B cell (primary cell): Measurements from ENCODE around the gene ETDC. TPM values are rescaled to one million over a fixed set of nuclear protein-coding genes. Genes with fewer than 3 reads are reported as not detected.

Experiments
- ATAC-seq: fragments of 200-7000 bp; cut with Tn5 transposase; one replicate; pipeline ENCODE4 v1.10.0; 2021; ENCODE audit warnings: low read depth, mild to moderate bottlenecking, moderate number of reproducible peaks, moderate library complexity
- CTCF ChIA-PET: fragments of 350-600 bp; sonication (Branson Sonifier 250); formaldehyde crosslinking; loops from one replicate; lab custom pipeline; 2021; ENCODE audit warnings: antibody characterized with exemption, inconsistent platforms; lab: Charles Lee
- POLR2A ChIA-PET: fragments of 350-600 bp; sonication (Branson Sonifier 250); formaldehyde crosslinking; loops from one replicate; lab custom pipeline; 2021; ENCODE audit warnings: antibody characterized with exemption; lab: Charles Lee
- DNase-seq: peaks from one replicate; pipeline ENCODE4 v3.0.0; 2013
- H2AFZ ChIP-seq: 2 replicates; pipeline ENCODE4 v1.6.1; 2012; ENCODE audit warnings: mild to moderate bottlenecking, low read depth, low read length; ENCODE audit not compliant: insufficient read depth, poor library complexity, severe bottlenecking
- H3K27ac ChIP-seq, 2 donors: 1 replicate in 1 of 2; 2 replicates in 1 of 2; pipeline ENCODE4 v1.5.1; 2012 to 2013; ENCODE audit warnings: low read length in 2 of 2, mild to moderate bottlenecking in 2 of 2, moderate library complexity in 1 of 2
- H3K27me3 ChIP-seq, 4 experiments: fragments of 200-600 bp in 1 of 4; sonication (generic) in 1 of 4; replicated peaks in 1 of 4; 1 replicate in 2 of 4; 2 replicates in 2 of 4; pipeline versions ENCODE4 v1.6.1 to v1.7.0; 2013 to 2016; ENCODE audit warnings: low read length in 3 of 4, mild to moderate bottlenecking in 2 of 4, mixed read lengths in 1 of 4, moderate library complexity in 1 of 4; ENCODE audit not compliant: insufficient read depth in 4 of 4, control insufficient read depth in 3 of 4; ENCODE audit errors: control extremely low read depth in 1 of 4
- H3K36me3 ChIP-seq, 2 experiments: replicated peaks in 1 of 2; 1 replicate in 1 of 2; 2 replicates in 1 of 2; pipeline versions ENCODE4 v1.6.1 to v1.7.1; 2013; ENCODE audit warnings: low read length in 1 of 2; ENCODE audit not compliant: insufficient read depth in 2 of 2, control insufficient read depth in 1 of 2; ENCODE audit errors: control extremely low read depth in 1 of 2, extremely low read depth in 1 of 2
- H3K4me1 ChIP-seq, 2 donors: fragments of 200-600 bp in 1 of 2; sonication (generic) in 1 of 2; 1 replicate in 1 of 2; 2 replicates in 1 of 2; pipeline versions ENCODE4 v1.5.1 to v1.6.1; 2013 to 2017; ENCODE audit warnings: low read length in 2 of 2; ENCODE audit not compliant: control insufficient read depth in 2 of 2, insufficient read depth in 2 of 2
- H3K4me2 ChIP-seq: replicated peaks from 2 replicates; pipeline ENCODE3; 2012; ENCODE audit warnings: mild to moderate bottlenecking, low read depth, low read length; ENCODE audit not compliant: poor library complexity, severe bottlenecking
- H3K4me3 ChIP-seq, 5 experiments: fragments of 200-600 bp in 1 of 5; sonication (generic) in 1 of 5; 1 replicate in 3 of 5; 2 replicates in 2 of 5; pipeline versions ENCODE4 v1.5.1 to v1.7.0; 2011 to 2016; ENCODE audit warnings: low read length in 4 of 5, mild to moderate bottlenecking in 4 of 5, low read depth in 2 of 5, control low read depth in 1 of 5, moderate library complexity in 1 of 5; ENCODE audit not compliant: insufficient read depth in 1 of 5; ENCODE audit errors: control extremely low read depth in 1 of 5, extremely low read depth in 1 of 5
- H3K79me2 ChIP-seq: fragments of 200-600 bp; sonication (generic); one replicate; pipeline ENCODE4 v1.6.0; 2016; ENCODE audit warnings: low read length; ENCODE audit not compliant: control insufficient read depth, insufficient read depth
- H3K9ac ChIP-seq: fragments of 200-600 bp; sonication (generic); 2 replicates; pipeline ENCODE4 v1.6.1; 2017; ENCODE audit warnings: mild to moderate bottlenecking, low read length, moderate library complexity
- H3K9me3 ChIP-seq, 3 donors: one replicate each; pipeline versions ENCODE4 v1.6.1 to v1.7.1; 2013; ENCODE audit warnings: low read length in 2 of 3; ENCODE audit not compliant: control insufficient read depth in 2 of 3, insufficient read depth in 1 of 3; ENCODE audit errors: control extremely low read depth in 1 of 3
- H4K20me1 ChIP-seq: 2 replicates; pipeline ENCODE4 v1.6.0; 2012; ENCODE audit warnings: mild to moderate bottlenecking, low read length; ENCODE audit not compliant: insufficient read depth, control insufficient read depth, poor library complexity, severe bottlenecking
- H3K27ac Mint-ChIP-seq: one replicate; pipeline ENCODE4 v1.8.0; 2021; ENCODE audit warnings: mixed read lengths
- H3K27me3 Mint-ChIP-seq: one replicate; pipeline ENCODE4 v1.8.0; 2021; ENCODE audit warnings: mixed read lengths
- H3K4me1 Mint-ChIP-seq: one replicate; pipeline ENCODE4 v1.8.0; 2021; ENCODE audit warnings: mixed read lengths
- H3K4me3 Mint-ChIP-seq: one replicate; pipeline ENCODE4 v1.8.0; 2021; ENCODE audit warnings: mixed read lengths
- H3K9me3 Mint-ChIP-seq: one replicate; pipeline ENCODE4 v1.8.0; 2022; ENCODE audit warnings: mixed read lengths; ENCODE audit not compliant: insufficient read depth
- EZH2 ChIP-seq: IDR thresholded peaks from 2 replicates; pipeline ENCODE4 v1.6.1; 2012; ENCODE audit warnings: borderline replicate concordance, low read depth, mild to moderate bottlenecking, moderate library complexity, low read length; ENCODE audit not compliant: insufficient read depth, poor library complexity, severe bottlenecking
- WGBS: methylation state at CpG from one replicate; pipeline ENCODE4 v1.1.5; 2013; ENCODE audit warnings: missing lambda C conversion rate; ENCODE audit not compliant: insufficient coverage; 5-methylcytosine and 5-hydroxymethylcytosine counted together
- intact Hi-C: fragments of 100-400 bp; cut with micrococcal nuclease; formaldehyde crosslinking; loops from one replicate; pipeline ENCODE4 v1.10.0; 2022
- polyA plus RNA-seq: library from polyadenylated mRNA; depleted of rRNA; stranded (reverse); fragments of >200 nt; gene quantifications from 2 replicates; pipeline ENCODE4 v1.2.3, GENCODE V29; 2012
- total RNA-seq, 2 donors: library from RNA; stranded (reverse); fragments of 120-200 nt in 1 of 2; gene quantifications; 1 replicate in 1 of 2; 2 replicates in 1 of 2; pipeline versions ENCODE4 v1.2.3 to v1.2.4, GENCODE V29; 2013 to 2022
- TF ChIP-seq, protein P1 (sequence below): fragments of 200-600 bp; IDR thresholded peaks from one replicate; pipeline ENCODE4 v1.8.0; 2022; ENCODE audit warnings: antibody characterized with exemption, mild to moderate bottlenecking

The ETDC gene
- total and polyA plus RNA-seq, 2 donors (not counting 1 experiment from before 2014, with no cell fraction given) = not detected

DNA sequence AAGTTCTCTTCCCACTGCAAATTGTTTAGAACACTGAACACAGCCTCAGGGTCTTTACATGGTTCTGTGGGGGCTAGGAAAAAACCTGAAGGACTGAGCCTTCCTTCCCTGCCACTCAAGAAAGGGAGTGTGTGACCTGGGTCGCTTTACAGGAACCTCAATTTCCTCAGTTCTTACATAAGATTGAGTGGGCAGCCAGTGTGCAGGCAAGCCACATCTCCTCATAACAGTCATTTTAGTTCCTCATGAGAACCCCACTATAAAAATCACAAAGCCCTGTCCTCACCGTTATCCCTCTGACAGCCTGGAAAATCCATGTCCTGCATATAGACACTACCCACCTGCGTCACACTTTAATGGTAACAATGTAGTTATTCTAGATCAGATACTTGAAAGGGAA is 2.1 kb upstream of the ETDC start:
- Mint-ChIP-seq H3K4me3 (no peak overlapping the region), H3K27me3 (no peaks in the 10 kb centered on the region), H3K4me1 (peaks cover 13% of the 10 kb centered on the region), H3K9me3 (no peaks in the 10 kb centered on the region), H3K27ac (no peak overlapping the region)
- DNase-seq (no peak), ATAC-seq (no peak)
- CTCF ChIA-PET = no interaction called here
- no peaks in the 10 kb centered on the region for H3K36me3 ChIP-seq
- intact Hi-C loops = no loop called here
- no peak overlapping the region for H3K4me3 ChIP-seq
- H3K4me2 ChIP-seq = no peak overlapping the region
- POLR2A ChIA-PET = no interaction called here
- no peak overlapping the region for H2AFZ ChIP-seq
- H4K20me1 ChIP-seq = no peaks in the 10 kb centered on the region
- no peak overlapping the region for H3K9ac ChIP-seq
- H3K27ac ChIP-seq = no peak overlapping the region
- no peaks in the 10 kb centered on the region for H3K4me1 ChIP-seq
- no peak for TF ChIP-seq EZH2
- TF ChIP-seq, protein P1, sequence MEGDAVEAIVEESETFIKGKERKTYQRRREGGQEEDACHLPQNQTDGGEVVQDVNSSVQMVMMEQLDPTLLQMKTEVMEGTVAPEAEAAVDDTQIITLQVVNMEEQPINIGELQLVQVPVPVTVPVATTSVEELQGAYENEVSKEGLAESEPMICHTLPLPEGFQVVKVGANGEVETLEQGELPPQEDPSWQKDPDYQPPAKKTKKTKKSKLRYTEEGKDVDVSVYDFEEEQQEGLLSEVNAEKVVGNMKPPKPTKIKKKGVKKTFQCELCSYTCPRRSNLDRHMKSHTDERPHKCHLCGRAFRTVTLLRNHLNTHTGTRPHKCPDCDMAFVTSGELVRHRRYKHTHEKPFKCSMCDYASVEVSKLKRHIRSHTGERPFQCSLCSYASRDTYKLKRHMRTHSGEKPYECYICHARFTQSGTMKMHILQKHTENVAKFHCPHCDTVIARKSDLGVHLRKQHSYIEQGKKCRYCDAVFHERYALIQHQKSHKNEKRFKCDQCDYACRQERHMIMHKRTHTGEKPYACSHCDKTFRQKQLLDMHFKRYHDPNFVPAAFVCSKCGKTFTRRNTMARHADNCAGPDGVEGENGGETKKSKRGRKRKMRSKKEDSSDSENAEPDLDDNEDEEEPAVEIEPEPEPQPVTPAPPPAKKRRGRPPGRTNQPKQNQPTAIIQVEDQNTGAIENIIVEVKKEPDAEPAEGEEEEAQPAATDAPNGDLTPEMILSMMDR = no peak
- WGBS = no CpG with 5 or more reads among the region's 3 CpGs
- no peaks in the 10 kb centered on the region for H3K27me3 ChIP-seq
- no peaks in the 10 kb centered on the region for H3K79me2 ChIP-seq
- no peaks in the 10 kb centered on the region for H3K9me3 ChIP-seq

DNA sequence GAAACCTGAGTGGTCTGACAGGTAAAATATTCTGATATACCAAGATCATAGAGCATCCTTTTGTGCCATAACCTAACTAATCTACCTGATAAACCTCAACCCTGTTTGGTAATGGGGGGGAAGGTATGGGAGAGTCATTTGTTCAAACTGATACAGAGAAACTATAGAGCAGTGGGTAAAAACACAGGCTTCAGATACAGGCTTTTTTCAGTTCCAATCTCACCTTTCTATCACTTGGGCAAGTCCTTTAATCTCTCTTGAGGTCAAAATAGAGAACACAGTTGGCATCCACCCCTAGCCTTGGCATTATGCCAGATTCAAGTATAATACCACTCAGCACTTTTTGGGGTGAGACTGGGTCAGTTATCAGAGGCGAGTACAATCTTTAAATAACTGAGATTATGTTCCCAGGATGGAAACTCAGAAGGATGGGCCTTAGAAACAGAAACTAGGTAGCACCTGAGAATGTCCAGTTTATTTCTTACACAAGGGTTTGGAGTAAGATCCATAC is 880 bp upstream of the ETDC start:
- POLR2A ChIA-PET = no interaction called here

More for the DNA sequence above, 880 bp upstream of the ETDC start:
- H3K4me3 ChIP-seq = no peak overlapping the region
- no peak overlapping the region for H3K4me2 ChIP-seq
- no peaks in the 10 kb centered on the region for H4K20me1 ChIP-seq
- no peak for ATAC-seq
- H3K9me3 ChIP-seq = no peaks in the 10 kb centered on the region
- intact Hi-C loops = no loop called here
- TF ChIP-seq EZH2 = no peak
- TF ChIP-seq, protein P1 = no peak
- H3K27ac Mint-ChIP-seq = no peak overlapping the region
- peaks cover 0 to under 1% of the 10 kb centered on the region in 2 donors for H3K4me1 ChIP-seq
- H3K27me3 ChIP-seq = no peaks in the 10 kb centered on the region
- H3K27me3 Mint-ChIP-seq = no peaks in the 10 kb centered on the region
- H2AFZ ChIP-seq = no peak overlapping the region
- DNase-seq = no peak
- no peaks in the 10 kb centered on the region for H3K9me3 Mint-ChIP-seq
- CTCF ChIA-PET = no interaction called here
- no peak overlapping the region for H3K27ac ChIP-seq
- no CpG with 5 or more reads among the region's 1 CpG for WGBS
- H3K4me3 Mint-ChIP-seq = no peak overlapping the region
- no peaks in the 10 kb centered on the region for H3K36me3 ChIP-seq
- H3K9ac ChIP-seq = no peak overlapping the region
- peaks cover 14% of the 10 kb centered on the region for H3K4me1 Mint-ChIP-seq
- H3K79me2 ChIP-seq = no peaks in the 10 kb centered on the region
